K562 (cell line): Measurements from ENCODE around the gene BRMS1. TPM values are rescaled to one million over a fixed set of nuclear protein-coding genes. Genes with fewer than 3 reads are reported as not detected.

Experiments
- CBFA2T2 ChIP-seq: fragments of 450-650 bp; conservative IDR thresholded peaks from 2 replicates; pipeline ENCODE4 v1.6.1; 2017; ENCODE audit warnings: mild to moderate bottlenecking
- HLTF ChIP-seq: fragments of 450-650 bp; IDR thresholded peaks from 2 replicates; pipeline ENCODE4 v1.6.1; 2016
- KLF16 ChIP-seq: IDR thresholded peaks from 2 replicates; pipeline ENCODE4 v1.6.1; 2016; ENCODE audit warnings: antibody characterized with exemption
- NFIX ChIP-seq: fragments of 250-450 bp; sonication (Bioruptor Pico); IDR thresholded peaks from 2 replicates; pipeline ENCODE4 v1.4.0; 2020; ENCODE audit warnings: low read depth, mild to moderate bottlenecking, moderate library complexity
- ZNF717 ChIP-seq: fragments of 250-450 bp; sonication (Bioruptor Pico); IDR thresholded peaks from 2 replicates; pipeline ENCODE4 v1.5.0; 2021
- polyA plus RNA-seq, 8 experiments: library from polyadenylated mRNA; depleted of rRNA in 4 of 8; stranded (reverse) in 5 of 8; unstranded in 3 of 8; fragments of >200 nt; fragmentation: Nextera tagmentation in 2 of 8; fragmentation: Illumina TruSeq in 1 of 8; extraction: Ambion mirVana in 2 of 8; extraction: Trizol in 1 of 8; gene quantifications; 2 replicates each; pipeline versions ENCODE4 v1.2.1 to v1.2.3, GENCODE V29; 2011 to 2014; ENCODE audit warnings: inconsistent platforms in 1 of 8, missing spikeins in 1 of 8
- total RNA-seq, 7 experiments: library from RNA; depleted of rRNA in 6 of 7; stranded (reverse); fragments of >200 nt in 6 of 7; fragmentation: Illumina TruSeq in 2 of 7; extraction: Trizol in 2 of 7; gene quantifications; 2 replicates each; pipeline versions ENCODE4 v1.2.1 to v1.2.3, GENCODE V29; 2011 to 2021; ENCODE audit warnings: low replicate concordance in 1 of 7
- TF ChIP-seq, protein P1 (sequence below): fragments of 200-600 bp; sonication (generic); IDR thresholded peaks from one replicate; pipeline ENCODE4 v1.6.1; 2012; ENCODE audit warnings: mild to moderate bottlenecking, low read depth, low read length, inconsistent platforms
- TF ChIP-seq, protein P2 (sequence below), 3 experiments: fragments of 200-800 bp in 1 of 3; sonication (Bioruptor generic) in 1 of 3; sonication (generic) in 1 of 3; formaldehyde crosslinking in 1 of 3; IDR thresholded peaks; 2 replicates each; pipeline versions ENCODE4 v1.6.1 to v1.8.0; 2016 to 2022; ENCODE audit warnings: mild to moderate bottlenecking in 2 of 3, missing compliant biosample characterization in 2 of 3, missing genetic modification characterization in 2 of 3, missing genetic modification reagents in 1 of 3

The BRMS1 gene
- total and polyA plus RNA-seq, 9 of the 15 experiments (the other 6 are each of a cell fraction or from before 2014, with no cell fraction given): 2.2 to 78.8 (median 33.4) TPM

GRCh38 chr11:66297610-66298009 is 47.3 kb downstream of the BRMS1 start (continued):
- TF ChIP-seq, protein P1, sequence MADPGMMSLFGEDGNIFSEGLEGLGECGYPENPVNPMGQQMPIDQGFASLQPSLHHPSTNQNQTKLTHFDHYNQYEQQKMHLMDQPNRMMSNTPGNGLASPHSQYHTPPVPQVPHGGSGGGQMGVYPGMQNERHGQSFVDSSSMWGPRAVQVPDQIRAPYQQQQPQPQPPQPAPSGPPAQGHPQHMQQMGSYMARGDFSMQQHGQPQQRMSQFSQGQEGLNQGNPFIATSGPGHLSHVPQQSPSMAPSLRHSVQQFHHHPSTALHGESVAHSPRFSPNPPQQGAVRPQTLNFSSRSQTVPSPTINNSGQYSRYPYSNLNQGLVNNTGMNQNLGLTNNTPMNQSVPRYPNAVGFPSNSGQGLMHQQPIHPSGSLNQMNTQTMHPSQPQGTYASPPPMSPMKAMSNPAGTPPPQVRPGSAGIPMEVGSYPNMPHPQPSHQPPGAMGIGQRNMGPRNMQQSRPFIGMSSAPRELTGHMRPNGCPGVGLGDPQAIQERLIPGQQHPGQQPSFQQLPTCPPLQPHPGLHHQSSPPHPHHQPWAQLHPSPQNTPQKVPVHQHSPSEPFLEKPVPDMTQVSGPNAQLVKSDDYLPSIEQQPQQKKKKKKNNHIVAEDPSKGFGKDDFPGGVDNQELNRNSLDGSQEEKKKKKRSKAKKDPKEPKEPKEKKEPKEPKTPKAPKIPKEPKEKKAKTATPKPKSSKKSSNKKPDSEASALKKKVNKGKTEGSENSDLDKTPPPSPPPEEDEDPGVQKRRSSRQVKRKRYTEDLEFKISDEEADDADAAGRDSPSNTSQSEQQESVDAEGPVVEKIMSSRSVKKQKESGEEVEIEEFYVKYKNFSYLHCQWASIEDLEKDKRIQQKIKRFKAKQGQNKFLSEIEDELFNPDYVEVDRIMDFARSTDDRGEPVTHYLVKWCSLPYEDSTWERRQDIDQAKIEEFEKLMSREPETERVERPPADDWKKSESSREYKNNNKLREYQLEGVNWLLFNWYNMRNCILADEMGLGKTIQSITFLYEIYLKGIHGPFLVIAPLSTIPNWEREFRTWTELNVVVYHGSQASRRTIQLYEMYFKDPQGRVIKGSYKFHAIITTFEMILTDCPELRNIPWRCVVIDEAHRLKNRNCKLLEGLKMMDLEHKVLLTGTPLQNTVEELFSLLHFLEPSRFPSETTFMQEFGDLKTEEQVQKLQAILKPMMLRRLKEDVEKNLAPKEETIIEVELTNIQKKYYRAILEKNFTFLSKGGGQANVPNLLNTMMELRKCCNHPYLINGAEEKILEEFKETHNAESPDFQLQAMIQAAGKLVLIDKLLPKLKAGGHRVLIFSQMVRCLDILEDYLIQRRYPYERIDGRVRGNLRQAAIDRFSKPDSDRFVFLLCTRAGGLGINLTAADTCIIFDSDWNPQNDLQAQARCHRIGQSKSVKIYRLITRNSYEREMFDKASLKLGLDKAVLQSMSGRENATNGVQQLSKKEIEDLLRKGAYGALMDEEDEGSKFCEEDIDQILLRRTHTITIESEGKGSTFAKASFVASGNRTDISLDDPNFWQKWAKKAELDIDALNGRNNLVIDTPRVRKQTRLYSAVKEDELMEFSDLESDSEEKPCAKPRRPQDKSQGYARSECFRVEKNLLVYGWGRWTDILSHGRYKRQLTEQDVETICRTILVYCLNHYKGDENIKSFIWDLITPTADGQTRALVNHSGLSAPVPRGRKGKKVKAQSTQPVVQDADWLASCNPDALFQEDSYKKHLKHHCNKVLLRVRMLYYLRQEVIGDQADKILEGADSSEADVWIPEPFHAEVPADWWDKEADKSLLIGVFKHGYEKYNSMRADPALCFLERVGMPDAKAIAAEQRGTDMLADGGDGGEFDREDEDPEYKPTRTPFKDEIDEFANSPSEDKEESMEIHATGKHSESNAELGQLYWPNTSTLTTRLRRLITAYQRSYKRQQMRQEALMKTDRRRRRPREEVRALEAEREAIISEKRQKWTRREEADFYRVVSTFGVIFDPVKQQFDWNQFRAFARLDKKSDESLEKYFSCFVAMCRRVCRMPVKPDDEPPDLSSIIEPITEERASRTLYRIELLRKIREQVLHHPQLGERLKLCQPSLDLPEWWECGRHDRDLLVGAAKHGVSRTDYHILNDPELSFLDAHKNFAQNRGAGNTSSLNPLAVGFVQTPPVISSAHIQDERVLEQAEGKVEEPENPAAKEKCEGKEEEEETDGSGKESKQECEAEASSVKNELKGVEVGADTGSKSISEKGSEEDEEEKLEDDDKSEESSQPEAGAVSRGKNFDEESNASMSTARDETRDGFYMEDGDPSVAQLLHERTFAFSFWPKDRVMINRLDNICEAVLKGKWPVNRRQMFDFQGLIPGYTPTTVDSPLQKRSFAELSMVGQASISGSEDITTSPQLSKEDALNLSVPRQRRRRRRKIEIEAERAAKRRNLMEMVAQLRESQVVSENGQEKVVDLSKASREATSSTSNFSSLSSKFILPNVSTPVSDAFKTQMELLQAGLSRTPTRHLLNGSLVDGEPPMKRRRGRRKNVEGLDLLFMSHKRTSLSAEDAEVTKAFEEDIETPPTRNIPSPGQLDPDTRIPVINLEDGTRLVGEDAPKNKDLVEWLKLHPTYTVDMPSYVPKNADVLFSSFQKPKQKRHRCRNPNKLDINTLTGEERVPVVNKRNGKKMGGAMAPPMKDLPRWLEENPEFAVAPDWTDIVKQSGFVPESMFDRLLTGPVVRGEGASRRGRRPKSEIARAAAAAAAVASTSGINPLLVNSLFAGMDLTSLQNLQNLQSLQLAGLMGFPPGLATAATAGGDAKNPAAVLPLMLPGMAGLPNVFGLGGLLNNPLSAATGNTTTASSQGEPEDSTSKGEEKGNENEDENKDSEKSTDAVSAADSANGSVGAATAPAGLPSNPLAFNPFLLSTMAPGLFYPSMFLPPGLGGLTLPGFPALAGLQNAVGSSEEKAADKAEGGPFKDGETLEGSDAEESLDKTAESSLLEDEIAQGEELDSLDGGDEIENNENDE: no peak
- TF ChIP-seq KLF16 (no peak), NFIX (CRISPR knock-in tag) (no peak), ZNF717 (CRISPR knock-in tag) (no peak), HLTF (no peak), CBFA2T2 (no peak)
- TF ChIP-seq, protein P2, sequence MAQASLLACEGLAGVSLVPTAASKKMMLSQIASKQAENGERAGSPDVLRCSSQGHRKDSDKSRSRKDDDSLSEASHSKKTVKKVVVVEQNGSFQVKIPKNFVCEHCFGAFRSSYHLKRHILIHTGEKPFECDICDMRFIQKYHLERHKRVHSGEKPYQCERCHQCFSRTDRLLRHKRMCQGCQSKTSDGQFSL (CRISPR knock-in tag; IDR thresholded peaks at IDR 0.05): no peak
- TF ChIP-seq, protein P2 (tag; IDR thresholded peaks at IDR 0.05): no peak
